Activated CD4-positive, alpha-beta T cell treated with anti-CD3 and anti-CD28 coated beads, Interleukin-2, Interleukin-6, amounts not matched to agents 100 ng/mL and 50 ng/mL, durations not matched to agents 16 hours and 8 hours (primary cell): Measurements from ENCODE around the gene ZNF628.
"Not testable (repeated sequence)": the region's sequence is repeated elsewhere in the genome, so short reads cannot be mapped to it uniquely, and the experiment has no call there.

Experiments used
- DNase-seq: peaks from one replicate; pipeline ENCODE4 v3.0.0-alpha.2; 2020

Gene ZNF628

DNA sequence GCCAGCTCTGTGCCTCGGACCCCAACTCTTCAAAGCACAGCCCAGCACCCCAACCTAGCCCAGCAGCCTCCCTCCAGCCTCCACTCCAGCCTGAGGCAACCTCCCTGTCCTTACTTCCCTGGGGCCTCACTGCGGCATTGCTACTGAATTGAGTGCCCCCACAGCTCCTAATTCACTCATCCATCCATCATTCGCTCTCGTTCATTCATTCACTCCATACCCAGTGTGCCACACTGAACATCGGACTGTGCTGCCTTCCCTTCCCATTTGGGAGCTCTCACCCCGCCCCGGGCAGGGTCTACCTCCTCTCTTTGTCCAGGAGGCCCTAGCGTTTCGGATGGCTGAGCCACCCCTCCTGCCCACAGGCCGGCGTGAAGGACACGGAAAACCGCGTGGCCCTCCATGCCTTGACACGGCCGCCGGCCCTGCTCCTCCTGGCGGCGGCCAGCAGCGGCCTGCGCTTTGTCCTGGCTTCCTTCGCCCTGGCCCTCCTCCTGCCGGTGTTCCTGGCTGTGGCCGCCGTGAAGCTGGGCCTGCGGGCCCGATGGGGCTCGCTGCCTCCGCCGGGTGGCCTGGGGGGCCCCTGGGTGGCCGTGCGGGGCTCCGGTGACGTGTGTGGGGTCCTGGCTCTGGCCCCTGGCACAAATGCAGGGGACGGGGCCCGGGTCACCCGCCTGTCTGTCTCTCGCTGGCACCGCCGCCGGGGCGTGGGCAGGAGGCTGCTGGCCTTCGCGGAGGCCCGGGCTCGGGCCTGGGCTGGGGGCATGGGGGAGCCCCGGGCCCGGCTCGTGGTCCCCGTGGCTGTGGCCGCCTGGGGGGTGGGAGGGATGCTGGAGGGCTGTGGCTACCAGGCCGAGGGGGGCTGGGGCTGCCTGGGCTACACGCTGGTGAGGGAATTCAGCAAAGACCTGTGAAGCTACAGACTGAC, 9.9 kb downstream of the ZNF628 start:
- DNase-seq = no peak

DNA sequence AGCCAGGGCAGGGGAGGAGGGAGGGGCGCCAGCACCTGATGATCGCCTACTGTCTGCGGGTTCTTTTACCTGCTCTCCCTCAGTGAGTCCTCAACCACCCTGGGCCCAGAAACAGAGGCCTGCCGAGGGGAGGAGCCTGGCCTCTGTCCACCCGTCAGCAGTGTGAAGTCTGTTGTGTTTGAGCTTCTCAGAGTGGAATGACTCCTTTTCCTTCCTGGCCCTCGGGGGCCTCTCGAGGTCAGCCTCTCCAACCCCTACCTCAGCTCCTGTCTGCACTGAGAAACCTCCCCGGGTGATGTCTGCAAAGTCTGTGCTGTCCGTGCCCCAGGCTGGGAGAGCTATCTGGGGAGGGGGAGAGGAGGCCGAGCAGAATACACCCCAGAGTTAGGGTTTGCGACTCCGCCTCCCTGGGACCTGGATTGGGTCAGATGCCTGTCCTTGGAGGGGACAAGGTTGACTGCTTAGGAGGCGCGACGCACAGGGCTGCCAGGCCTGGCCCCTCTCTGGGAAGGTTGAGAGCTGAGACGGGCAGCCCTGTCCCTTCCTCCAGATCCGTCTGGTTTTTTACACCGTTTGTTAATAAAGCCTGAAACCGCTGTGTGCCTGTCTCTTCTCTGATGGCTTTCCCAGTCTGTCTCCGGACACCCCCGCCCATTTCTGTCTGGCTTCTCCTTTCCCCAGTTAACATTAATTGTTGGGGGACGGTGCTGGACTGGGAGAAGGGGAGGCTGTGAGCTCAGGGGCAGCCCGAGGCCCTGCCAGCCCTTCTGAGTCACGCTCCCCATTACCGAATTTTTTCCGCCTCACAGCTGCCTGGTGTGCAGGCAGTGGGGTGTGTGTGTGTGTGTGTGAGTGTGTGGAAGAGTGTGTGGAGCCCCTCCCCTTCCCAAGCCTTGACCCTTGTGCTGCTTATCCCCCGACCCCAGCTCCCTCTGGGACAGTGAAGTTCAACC, 10.8 kb downstream of the ZNF628 start:
- DNase-seq = peak; percentile 40

GRCh38 chr19:55487924-55488687, 11.7 kb downstream of the ZNF628 start, which contains the start of gene SSC5D:
TSS of gene SSC5D (plus strand) at chr19:55488436. CDS start at chr19:55488590, 154 bp downstream.
- DNase-seq = no peak

GRCh38 chr19:55488986-55489710, 12.7 kb downstream of the ZNF628 start:
- DNase-seq = no peak

- no peak for DNase-seq
Measured at GRCh38 chr19:55489711-55490477, 13.5 kb downstream of the ZNF628 start.

GRCh38 chr19:55490478-55491432, 14.3 kb downstream of the ZNF628 start:
- no peak for DNase-seq

- DNase-seq = no peak
Measured at GRCh38 chr19:55491546-55492360, 15.3 kb downstream of the ZNF628 start.

GRCh38 chr19:55492362-55492944, 16.0 kb downstream of the ZNF628 start:
- no peak for DNase-seq

GRCh38 chr19:55493052-55493644, 16.7 kb downstream of the ZNF628 start:
- no peak for DNase-seq

DNA sequence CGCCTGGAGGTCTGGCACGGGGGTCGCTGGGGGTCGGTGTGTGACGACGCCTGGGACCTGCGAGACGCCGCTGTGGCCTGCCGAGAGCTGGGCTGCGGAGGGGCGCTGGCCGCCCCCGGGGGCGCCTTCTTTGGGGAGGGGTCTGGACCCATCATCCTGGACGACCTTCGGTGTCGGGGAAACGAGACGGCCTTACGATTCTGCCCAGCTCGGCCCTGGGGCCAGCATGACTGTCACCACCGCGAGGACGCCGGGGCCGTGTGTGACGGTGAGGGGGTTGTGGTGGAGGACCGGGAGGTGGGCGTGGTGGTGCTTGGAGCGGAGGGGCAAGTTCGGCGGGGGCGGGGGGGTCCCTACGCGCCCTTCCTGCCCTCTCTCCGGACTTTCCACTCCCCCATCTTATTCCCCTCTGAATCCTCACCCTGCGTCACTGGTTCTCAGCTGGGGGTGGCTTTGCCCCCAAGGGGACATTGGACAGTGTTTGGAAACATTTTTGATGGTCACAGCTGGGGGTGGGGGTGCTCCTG, 17.3 kb downstream of the ZNF628 start:
- DNase-seq = no peak

- DNase-seq = no peak
Measured at GRCh38 chr19:55494172-55494761, 17.9 kb downstream of the ZNF628 start.

DNA sequence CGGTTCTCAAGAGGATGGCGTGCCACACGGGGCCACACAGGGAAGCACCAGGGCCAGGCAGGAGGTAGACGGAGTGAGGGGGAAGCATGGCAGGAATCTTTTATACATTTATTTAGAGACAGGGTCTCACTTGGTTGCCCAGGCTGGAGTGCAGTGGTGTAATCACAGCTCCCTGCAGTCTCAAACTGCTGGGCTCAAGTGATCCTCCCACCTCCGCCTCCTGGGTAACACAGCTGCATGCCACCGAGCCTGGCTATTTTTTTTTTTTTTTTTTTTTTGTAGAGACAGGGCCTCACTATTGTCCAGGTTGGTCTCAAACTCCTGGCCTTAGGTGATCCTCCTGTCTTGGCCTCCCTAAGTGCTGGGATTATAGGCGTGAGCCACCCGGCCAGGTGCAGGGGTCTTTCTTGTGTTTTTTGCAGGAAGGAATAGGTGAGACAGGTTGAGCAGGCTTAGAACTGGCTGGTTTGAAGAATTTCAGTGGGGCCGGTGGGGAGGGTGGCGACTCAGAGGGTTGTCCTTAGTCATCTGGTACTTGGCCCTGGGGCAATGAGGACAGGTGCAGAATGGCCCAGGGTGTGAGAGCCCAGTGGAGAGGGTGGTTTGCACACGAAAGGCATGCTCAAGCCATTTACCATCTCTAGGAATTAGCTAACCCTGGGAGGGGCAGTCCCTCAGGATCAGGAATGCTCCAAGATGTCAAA, 19.4 kb downstream of the ZNF628 start:
- DNase-seq = no peak

- not testable (repeated sequence) for DNase-seq
Measured at GRCh38 chr19:55496820-55497219, 20.4 kb downstream of the ZNF628 start.

DNA sequence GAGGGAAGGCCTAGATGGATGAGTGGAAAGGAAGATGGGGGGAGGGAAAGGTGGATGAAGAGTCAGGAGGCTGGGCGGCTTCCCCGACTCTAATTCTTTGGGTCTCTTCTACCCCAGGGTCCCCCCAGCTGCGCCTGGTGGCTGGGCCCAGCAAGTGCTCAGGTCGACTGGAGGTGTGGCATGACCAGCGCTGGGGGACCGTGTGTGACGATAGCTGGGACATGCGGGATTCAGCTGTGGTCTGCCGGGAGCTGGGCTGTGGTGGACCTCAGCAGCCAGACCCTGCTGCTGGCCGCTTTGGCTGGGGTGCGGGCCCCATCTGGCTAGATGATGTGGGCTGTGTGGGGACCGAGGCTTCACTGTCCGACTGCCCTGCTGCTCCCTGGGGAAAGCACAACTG, 21.3 kb downstream of the ZNF628 start:
- no peak for DNase-seq

GRCh38 chr19:55498246-55498840, 21.9 kb downstream of the ZNF628 start:
- no peak for DNase-seq

DNA sequence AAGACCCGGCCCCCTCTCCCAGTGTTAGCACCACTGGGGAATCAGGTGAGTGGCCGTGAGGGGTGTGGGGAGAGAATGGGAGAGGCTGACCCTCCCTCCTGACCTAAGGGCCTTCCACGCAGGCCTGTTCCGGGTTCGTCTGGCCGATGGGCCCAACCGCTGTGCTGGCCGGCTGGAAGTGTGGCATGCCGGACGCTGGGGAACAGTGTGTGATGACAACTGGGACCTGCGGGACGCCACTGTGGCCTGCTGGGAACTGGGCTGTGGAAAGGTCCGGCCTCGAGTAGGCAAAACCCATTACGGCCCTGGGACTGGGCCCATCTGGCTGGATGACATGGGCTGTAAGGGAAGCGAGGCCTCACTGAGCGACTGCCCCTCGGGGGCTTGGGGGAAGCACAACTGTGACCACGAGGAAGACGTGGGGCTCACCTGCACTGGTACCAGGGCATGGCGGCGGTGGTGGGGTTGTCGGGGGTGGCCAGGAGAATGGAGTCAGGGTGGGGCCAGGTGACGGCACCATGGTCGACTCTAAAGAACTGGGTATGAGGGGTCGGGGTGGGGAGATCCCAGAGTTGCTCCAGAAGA, 24.0 kb downstream of the ZNF628 start:
- no peak for DNase-seq
